SHP77 treated with DMSO at 0.1 percent for 48 hours (cell line): ENCODE results near the gene YY1.
"Not testable (repeated sequence)": the region's sequence is repeated elsewhere in the genome, so short reads cannot be mapped to it uniquely, and the experiment has no call there.

ENCODE experiments used
- DNase-seq: peaks from one replicate; lab custom pipeline; 2025; lab: John Stamatoyannopoulos, UW

Gene YY1

DNA sequence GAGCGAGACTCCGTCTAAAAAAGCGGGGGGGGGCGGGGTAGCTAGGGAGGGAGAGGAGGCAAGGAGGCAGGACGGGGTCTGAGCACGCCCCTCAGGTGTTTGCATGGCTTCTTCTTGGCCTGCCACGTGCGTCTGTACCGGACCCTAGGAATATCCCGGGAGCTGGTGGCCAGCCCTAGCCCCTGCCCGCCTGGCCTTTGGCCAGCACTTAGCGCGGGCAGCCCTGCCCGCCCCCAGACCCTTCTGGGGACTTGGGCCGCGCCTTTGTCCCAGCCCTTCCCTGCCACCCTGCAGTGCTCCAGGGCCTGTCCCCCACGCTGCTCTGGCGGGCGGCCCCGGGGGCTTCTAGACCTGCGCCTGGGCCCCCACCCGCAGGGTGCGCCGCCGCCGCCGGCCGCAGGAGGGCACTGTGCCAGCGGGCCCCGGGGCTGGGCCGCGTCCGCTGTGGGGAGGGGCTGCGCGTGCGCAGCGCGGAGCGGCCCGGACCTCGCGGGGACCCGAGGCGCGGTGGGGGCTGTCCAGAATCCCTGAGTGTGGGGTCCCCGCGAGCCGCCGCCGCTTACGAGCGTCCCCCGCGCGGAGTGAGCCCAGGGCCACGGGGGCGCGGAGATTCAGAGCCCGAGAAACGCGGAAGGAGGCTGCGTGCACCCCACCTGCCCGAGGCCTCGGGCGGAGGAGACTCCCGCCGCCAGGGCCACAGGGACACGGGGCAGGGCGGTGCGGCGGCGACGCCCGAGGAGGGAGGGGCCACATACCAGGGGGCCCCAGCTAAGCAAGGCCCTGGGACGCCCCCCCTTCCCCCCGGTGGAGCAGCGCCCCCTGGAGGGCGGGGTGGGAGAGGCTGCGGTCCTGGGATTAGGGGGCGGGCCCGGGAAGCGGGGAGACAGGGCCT, 46.3 kb downstream of the YY1 start:
- DNase-seq = no peak

DNA sequence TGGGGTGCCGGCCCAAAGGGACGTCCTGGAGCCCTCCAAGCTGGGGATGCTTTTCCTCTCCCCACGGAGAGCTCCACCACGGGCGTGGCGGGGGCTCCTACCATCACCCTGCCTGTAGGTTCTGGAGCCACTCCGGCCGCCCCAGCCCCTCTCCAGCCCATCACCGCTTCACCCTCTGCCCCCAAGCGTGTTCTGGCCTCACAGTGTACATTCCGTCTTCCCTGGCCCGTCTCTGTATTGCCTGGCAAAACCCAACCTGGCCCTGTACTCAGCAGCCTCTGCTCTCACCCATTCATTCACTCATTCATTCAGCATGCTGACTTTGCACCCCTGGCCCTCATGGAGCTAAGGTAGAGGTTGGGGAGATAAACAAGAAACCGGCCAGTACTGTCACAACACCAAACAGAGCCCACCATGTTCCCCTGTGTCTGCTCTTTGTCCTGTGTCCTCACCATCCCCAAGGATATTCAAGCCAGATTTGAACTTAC, 47.0 kb downstream of the YY1 start:
- no peak for DNase-seq

DNA sequence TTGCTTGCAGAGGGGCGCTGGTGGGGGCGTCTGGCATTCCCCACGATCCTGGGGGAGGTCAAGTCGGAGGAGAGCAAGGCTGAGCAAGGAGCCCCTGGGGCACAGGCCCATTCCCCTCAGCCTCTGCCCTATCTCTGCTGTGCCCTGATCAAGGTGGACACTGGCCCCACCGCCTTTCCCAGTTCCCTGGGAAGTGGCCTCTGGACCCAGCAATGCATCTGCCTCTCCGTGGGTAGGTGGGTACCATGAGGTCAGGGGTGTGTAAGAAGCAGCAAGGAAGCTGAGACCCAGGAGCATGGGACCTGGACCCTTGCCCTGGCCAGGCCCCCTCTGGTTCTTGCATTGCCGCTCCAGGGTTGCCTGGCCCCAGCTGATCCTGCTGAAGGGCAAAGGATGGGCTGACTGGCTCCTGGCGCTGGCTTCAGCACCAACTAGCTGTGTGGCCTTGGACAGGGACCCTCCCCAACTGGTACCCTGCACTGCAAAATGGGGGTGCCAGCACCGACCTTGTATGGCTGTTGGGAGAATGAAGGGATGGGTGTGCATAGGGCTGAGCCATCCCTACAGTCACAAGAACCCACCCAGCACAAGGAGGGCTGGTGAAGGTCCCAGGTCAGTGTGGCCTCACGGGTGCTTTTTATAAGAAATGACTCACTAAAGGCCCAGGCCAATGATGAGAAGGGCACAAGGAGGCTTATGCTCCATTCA, 47.7 kb downstream of the YY1 start:
- DNase-seq = no peak

DNA sequence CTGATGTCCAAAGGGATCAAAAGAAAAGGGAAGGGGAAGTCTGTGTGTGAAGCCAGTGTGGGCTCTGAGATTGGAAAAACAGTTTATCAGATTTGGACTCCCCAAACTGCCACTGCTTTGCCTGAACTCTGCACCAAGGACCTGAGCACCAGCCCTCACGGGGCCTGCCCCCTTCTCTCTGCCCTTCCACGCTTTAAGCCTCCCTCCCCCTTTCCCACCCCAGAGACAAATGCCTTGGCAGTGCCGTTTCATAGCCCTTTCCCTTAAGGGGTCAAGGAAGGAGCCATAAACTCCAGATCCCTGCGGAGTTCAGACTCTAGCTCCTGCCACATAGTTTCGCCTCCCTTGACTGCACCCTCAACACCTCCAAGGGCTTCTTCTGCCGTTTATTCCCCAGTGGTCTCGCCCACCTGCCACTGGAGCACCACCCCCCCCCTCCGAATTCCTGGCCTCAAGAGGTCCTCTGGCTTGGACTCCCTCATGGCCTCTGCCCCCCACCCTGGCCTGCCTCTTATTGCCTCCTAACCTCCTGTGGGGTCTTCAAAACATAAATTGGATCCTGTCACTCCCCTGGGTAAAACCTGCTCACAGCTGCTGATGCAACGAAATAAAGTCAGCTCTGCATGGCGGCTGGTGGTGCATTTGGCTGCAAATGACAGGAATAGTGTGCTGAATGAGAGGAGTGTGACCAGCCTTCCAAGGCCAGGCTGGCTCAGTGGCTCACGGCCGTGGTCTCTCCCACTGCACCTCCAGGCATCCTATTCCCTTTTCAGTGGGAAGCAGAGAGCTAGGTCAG, 48.5 kb downstream of the YY1 start:
- no peak for DNase-seq

DNA sequence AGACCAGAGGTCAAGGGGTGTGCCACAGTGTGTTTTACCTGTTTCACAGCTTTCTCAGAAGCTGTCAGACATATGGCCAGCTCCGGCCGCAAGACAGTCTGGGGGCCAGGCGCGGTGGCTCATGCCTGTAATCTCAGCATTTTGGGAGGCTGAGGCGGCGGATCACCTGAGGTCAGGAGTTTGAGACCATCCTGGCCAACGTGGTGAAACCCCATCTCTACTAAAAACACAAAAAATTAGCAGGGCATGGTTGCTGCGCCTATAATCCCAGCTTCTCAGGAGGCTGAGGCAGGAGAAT, 49.0 kb downstream of the YY1 start:
- DNase-seq = not testable (repeated sequence)

DNA sequence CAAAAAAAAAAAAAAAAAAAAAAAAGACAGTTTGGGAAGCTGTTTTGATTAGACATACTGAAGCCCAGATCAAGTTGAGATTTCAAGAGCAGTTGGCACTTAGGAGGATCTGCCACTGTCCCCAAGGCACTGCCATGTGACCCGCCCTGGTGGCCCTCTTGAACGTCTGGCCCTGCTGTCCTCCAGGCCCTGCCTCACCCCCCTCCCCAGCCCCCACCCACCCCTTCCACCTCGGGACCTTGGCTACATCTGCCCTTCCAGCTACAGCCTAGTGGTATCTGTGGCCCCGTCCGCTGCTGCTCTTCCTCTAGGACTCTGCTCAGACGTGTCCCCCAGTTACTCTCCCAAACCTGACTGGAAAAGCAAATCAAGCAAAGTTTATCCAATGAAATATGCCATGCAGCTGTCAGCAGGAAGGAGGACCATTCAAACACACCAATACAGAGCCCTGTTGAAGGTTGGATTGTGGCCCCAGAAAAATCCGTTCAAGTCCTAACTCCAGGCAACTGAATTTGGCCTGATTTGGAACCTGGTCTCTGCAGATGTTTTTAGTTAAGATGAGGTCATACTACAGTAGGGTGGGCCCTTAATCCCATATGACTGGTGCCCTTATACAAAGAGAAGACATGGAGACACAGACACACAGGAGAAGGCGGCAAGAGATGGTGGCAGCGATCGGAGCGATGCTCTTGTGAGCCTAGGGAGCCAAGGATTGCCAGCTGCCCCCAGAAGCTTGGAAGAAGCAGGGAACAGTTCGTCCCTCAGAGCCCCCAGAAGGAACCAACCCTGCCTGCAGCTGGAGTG, 49.6 kb downstream of the YY1 start:
- DNase-seq = no peak

DNA sequence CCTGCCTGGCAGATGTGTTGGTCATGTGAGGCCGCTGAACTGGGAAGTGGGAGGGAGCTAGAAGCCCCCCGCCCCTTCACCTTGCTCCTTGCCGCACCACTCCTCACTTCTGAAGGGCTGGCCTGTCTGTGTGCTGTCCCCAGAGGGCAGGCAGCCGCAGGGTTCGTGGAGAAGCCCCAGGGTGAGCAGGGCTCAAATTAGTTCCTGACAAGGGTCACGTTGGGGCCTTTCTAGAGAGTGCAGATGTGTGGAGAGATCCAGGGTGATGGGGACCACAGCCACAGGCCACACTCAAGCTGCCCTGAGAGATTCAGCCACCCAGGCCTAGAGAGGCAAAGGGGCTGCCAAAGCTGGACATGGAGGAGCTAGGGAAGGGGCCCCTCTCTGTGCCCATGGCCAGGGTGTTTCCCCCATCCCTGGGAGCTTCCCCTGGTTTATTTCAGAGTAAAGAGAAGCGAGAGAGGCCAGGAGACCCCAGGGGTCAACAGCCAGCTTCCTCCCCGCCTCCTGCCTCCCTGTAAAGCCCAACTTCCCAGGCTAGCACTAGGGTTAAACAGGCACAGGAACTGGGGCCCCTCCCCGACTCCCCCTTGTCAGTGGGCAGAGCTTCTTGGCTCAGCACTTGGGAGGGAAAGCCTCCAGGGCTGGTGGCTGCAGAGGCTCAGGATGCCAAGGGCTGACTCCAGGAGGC, 51.1 kb downstream of the YY1 start:
- no peak for DNase-seq

DNA sequence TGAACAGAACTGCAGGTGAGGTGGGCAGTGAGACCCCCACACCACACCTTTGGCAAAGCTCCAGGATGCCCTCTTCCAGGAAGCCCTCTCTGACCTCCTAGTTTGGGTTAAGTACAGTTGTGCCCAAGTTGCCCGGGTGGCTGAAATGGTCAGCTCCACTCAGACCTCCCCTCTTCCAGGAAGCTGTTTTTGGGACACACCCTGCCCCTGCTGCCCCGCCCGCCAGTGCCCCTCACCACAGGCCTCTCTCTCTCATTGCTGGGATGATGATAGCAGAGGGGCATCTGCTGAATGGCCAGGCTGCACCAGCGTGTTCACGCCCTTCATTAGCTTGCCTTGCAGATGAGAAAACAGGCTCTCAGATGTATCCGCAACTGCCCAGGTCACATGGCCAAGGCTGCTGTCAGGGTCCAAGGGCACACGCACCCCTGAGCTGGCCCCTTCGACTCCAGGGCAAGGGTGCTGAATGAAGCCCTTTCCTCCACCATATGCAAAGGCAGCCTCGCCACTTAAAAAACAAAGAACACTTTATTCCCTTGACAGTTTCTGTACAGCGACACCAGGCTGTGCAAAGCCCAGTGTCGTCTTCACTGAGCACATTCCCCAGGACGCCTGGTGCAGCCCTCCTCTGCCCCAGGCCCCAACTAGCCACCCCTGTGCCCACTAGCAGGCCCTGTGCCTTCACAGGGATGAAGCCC, 51.8 kb downstream of the YY1 start:
- DNase-seq = no peak

DNA sequence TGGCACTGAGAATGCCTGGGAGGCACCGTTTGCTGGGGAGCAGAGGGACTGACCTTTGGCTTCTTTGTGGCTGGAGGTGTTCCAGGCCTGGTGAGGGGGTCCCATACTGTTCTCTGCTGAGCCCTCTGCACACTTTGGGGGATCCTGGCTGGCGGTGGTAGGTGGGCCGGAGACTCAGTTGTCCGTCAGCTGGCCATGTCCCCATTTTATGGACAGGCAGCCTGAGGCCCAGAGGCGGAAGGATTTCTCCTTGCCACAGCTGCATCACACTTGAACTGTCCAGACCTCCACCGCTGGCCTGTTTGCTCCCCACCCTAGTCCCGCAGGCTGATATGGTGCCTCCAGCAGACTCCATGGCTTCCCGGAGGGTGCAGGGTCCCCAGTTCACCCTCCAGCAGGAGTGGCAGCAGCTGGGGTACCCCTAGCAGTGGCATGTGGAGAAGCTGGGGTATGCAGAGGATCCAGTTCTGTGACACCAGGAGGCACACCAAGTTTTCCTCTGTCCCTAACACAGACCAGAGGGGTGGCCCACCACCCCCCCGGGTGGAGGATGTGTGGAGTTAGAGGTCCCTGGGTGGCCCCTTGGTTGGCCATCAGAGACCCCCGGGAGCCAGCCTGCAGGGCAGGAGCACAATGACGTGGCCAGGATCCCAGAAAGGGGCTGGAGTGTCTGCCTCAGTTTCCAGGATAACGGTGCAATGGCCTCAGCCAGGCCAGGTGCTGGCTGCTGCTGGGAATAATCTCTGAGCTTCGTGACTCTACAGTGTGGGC, 52.5 kb downstream of the YY1 start:
- no peak for DNase-seq

DNA sequence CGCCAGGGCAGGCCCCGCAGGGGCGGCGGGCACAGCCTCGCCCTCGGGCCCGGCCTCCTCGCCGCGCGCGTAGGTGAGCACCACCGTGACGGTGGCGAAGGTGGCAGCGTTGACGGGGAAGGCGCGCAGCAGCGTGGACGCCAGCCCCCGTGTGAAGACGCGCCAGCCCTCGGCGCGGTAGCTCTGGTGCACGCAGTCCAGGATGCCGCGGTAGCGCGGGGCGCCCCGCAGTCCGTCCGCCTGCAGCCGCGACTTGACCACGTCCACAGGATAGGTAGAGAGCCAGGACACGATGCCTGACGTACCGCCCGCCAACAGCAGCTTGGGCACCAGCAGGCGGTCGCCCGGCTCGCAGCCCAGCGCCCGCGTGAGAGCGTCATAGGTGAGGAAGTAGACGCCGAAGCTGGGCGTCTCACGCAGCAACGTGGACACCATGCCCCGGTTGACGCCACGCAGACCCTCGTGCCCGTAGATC, 53.4 kb downstream of the YY1 start:
- no peak for DNase-seq

DNA sequence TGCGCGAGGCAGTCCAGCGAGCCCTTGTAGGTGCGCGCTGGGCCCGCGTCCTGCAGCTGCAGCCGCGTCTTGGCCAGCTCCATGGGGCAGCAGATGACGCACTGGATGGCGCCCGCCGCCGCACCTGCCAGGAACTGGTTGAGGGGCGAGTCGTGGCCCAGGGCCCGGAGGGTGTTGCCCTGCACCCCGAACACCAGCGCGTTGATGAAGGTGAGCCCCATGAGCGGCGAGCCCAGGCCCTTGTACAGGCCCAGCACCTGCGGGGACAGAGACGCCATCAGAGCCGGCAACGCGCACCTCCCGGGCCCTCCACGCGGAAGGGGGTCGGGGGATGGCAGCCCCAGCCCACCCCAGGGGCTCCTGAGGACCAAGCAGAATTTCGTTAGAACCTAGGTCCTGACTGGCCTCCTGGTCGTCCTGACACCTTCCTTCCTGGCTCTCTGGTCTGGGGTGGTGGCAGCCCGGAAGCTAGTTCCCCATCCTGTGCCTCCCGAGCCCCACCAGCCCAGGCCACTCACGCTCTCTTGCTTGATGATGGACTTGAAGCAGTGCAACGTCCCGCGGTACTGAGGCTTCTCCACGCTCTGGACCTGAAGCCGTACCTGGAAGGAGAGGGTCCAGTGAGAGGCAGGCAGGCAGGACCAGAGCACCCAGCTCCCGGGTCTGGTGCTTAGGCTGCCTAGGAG, 54.0 kb downstream of the YY1 start:
- DNase-seq = no peak

DNA sequence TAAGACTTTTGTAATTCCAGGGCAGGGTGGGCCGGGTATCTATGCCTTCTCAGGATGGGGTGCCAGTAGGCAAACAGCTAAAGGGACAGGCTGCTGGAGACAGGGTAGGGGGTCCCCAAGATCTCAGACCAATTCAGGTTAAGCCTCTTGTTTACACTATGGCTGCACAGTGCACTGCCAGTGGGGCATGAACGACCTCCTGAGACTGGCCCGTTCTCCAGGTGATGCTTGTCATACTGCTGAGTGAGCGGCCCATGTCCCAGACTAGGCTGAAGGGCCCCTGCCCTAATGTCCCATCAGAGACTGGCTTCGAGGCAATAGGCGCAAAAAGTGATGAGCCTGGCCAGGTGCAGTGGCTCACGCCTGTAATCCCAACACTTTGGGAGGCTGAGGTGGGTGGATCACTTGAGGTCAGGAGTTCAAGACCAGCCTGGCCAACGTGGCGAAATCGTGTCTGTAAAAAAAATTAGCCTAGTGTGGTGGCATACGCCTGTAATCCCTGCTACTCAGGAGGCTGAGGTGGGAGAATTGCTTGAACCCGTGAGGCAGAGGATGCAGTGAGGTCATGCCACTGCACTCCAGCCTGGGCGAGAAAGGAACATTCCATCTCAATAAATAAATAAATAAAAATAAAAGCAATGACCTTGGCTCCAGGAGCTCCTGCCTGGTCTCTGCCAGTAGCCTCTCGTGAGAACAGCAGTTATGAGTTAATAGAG, 54.7 kb downstream of the YY1 start:
- DNase-seq = no peak

DNA sequence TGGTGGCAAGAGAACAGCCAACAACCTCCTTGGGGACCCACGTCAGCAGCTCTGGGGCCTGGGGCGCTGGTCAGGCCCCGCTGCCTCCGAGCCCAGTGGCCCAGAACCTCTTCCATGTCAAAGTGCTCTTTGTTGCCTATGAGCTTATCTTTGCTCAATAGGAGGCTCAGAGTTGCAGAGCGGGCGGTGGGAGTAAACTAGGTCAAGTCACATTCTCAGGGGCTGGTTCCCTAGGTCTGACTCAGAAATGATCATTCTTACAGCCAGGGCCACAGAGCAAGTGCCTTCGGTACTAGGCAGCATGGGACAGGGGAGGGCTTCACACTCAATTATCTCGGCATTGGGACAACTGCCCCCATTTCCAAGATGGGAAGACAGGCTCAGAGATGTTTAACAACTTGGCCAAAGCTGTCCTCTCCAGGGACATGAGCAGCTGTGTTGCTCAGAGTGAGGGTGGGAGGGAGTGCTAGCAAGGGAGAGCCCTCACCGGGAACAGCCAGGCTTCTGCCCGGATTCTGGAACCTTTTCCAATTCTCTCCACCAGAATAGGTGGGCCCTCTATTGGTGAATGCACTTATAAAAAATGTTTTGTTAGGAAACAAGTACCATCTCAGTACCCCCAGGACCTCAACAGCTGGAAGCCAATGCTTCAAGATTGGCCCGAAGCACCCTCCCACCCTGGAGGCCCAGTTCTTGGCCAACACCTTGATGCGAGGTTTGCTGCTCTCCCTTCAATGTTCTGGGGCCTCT, 55.4 kb downstream of the YY1 start:
- no peak for DNase-seq

DNA sequence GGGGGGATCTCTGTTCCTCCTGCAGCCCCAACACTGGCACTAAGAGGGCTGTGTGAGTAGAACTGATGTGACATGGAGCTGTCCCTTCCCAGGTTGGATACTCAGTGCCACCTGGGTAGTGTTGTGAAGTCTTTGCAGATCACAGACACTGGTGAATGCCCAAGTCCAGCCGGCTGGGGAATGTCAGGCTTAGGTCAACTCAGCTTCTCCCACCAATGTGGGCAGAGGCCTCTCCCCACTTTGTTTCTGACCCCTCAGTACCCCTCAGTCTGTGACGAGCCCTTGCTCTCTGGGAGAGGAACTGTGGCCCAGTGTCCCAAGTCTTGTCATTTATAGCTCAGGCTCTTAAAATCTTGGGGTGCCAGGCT, 56.0 kb downstream of the YY1 start:
- no peak for DNase-seq

DNA sequence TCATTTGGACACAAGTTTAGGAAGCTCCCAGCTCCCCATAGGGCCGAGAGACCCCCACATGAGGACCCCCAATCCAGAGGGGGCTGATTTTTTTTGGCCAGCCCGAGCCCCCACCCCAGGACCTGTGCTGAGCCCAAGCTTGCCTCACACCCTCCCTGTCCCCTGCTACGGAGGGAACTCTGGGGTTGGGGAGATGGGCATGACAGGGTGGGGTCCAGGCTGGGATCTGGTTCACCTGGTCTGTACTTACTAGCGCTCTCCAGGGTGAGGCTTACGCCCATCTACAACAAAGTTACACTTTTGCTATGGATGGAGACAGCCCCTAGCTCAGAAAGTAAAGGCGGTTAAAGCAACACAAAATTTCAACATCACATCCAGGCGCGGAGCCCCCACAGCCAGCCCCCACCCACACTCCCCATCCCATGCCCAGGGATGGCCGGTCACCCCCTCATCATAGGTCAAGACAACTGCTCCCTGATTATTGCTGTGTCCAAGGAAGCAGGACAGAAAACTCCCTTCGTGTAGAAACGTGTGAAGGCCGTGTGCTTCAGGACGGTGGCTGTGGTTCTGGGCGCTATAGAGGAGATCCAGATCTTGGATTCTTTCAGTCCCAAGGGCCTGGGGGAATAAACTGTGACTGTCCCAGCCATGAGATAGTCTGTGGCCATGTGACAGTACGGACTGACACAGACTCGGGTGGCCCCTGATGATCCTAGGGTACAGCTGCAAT, 56.6 kb downstream of the YY1 start:
- DNase-seq = no peak

DNA sequence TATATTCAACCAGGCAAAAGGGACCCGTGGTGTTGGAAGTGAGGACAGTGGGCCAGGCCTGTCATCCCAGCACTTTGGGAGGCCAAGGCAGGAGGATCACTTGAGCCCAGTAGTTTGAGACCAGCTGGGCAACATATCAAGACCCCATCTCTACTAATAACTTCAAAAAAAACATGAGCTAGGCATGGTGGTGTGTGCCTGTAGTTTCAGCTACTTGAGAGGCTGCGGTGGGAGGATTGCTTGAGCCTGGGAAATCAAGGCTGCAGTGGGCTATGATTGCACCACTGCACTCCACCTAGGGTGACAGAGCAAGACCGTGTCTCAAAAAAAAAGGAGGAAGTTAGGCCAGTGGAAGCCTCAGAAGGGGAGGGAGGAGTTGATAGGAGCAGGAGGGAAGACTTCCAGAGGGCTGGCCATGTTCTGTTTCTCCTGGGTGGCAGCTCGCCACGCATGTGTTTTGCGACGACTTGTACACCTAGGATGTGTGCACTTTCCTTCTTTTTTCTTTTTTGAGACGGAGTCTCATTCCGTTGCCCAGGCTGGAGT, 57.2 kb downstream of the YY1 start:
- no peak for DNase-seq

DNA sequence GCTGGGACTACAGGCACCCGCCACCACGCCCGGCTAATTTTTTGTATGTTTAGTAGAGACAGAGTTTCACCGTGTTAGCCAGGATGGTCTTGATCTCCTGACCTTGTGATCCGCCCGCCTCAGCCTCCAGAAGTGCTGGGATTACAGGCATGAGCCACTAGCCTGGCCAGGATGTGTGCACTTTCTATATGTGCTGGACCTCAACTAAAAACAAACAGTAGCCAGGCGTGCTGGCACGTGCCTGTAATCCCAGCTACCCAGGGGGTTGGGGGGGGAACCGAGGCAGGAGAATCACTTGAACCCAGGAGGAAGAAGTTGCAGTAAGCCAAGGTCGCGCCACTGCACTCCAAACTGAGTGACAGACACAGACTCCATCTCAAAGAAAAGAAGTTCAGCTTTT, 57.8 kb downstream of the YY1 start:
- DNase-seq = not testable (repeated sequence)
